Dedifferentiated amniotic fluid mesenchymal stem cell (primary cell): Measurements from ENCODE around the gene CA9.
A peak's percentile ranks its signal among the peaks of the same experiment; 100 is the strongest.

Source experiments
- DNase-seq: peaks from one replicate; pipeline ENCODE4 v3.0.0-alpha.2; 2016; ENCODE audit errors: extremely low spot score

The CA9 gene

DNA sequence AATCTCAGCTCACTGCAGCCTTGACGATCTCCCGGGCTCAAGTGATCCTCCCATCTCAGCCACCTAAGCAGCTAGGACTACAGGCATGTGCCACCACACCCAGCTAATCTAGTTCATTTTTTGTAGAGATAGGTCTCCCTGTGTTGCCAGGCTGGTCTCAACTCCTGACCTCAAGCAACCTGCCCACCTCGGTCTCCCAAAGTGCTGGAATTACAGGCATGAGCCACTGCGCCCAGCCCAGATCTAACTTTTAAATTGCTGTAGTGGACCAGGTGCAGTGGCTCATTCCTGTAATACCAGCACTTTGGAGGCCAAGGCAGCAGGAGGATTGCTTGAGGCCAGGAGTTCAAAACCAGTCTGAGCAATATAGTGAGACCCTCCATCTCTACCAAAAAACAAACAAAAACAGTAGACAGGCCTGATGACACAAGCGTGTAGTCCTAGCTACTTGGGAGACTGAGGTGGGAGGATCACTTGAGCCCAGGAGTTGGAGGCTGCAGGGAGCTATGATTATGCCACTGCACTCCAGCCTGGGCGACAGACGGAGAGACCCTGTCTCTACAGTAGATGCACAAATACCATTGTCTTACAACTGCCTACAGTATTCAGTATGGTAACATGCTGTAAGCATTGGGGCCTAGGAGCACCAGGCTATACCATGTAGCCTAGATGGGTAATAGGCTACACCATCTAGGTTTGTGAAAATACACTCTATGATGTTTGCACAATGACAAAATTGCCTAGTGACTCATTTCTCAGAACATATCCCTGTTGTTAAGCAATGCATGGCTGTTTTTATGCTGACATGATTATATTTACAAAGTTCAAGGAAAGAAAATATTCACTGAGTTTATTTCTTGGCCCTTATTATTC, 21.5 kb upstream of the CA9 start:
- no peak for DNase-seq

DNA sequence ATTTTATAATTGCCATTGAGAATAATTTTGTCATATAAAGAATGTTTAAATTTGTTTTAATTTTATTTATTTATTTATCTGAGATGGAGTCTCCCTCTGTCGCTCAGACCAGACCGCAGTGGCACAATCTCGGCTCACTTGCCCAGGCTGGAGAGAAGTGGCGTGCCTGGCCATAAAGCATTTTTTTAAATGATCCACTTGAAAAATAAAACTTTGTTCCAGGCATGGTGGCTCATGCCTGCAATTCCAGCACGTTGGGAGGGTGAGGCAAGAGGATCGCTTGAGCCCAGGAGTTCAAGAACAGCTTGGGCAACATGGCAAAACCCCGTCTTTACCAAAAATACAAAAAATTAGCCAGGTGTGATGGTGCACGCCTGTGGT, 20.9 kb upstream of the CA9 start:
- DNase-seq: no peak

DNA sequence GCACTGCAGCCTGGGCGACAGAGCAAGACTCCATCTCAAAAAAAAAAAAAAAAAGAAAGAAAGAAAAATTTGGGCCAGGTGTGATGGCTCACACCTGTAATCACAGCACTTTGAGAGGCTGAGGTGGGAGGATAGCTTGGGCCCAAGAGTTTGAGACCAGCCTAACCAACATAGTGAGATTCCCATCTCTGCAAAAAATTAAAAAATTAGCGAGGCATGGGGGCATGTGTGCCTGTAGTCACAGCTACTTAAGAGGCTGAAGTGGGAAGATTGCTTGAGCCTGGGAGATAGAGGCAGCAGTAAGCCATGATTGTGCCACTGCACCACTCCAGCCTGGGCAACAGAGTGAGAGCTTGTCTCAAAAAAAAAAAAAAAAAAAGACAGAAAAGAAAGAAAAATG, 20.1 kb upstream of the CA9 start:
- DNase-seq: no peak

DNA sequence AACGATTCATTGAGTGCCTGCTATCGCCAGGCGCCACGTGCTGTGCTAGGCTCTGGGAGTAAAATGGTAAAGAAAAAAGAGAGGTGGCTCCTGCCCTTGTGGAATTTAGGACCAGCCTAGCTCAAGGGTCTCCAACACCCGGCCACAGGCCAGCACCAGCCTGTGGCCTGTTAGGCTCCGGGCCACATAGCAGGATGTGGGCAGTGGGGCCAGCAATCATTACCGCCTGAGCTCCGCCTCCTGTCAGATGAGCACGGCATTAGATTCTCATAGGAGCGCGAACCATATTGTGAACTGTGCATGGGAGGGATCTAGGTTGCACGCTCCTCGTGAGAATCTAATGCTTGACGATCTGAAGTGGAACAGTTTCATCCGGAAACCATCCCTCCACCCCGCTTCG, 17.4 kb upstream of the CA9 start:
- DNase-seq: no peak

DNA sequence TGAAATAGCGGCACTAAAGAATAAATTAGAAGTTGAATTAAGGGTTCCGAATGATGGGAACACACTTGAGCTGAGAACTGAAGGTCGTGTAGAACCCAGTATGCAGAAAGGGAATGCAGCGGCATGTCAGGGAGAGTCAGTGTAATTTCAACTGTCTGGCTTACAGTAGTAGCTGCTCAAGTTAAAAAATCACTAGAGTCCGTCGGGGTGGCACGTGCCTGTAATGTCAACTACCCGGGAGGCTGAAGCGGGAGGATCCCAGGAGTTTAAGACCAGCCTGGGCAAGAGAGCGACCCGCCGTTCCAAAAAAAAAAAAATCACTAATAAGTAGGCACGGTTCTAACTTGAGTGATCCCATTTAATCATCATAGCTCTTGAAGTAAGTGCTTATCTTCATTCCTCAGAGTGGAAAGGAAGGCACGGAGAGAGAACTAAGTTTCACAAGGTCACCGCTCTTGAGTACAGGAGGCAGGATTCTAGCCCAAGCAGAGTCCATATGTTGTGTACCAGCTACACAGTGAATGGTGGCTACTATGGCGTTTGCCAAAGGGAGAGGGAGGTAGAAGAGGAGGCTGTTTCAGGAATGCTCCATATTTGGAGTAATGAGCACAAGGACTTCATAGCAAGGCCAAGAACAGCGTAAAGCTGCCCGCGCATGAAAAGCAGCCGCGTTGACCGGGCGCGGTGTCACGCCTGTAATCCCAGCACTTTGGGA, 16.7 kb upstream of the CA9 start:
- DNase-seq: no peak

DNA sequence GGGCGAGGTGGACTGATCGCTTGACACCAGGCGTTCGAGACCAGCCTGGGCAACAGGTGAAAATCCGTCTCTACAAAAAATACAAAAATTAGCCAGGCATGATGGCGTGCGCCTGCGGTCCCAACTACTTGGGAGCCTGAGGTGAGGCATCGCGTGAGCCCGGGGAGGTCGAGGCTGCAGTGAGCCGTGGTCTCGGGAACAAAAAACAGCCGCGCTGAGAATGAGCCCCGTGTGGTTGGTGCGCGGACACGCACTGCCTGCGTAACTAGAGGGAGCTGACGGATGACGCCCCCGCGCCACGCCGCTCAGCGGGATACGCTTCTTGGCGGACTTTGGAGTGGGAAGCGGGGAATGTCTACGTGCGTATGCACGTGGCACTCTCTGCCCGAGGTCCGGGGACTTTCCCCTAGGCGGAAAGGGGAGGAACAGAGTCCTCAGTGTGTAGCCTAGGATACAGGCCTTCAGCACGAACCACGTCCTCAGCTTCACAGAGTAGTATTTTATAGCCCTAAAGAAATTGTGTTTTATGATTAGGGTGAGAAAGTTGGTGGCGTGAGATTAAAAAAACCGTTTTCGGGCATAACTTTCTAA, 16.1 kb upstream of the CA9 start, which contains the start of gene RMRP:
RMRP (minus strand) TSS at position 474 of the 591 bp plus-strand sequence.
- DNase-seq: peak; percentile 99

DNA sequence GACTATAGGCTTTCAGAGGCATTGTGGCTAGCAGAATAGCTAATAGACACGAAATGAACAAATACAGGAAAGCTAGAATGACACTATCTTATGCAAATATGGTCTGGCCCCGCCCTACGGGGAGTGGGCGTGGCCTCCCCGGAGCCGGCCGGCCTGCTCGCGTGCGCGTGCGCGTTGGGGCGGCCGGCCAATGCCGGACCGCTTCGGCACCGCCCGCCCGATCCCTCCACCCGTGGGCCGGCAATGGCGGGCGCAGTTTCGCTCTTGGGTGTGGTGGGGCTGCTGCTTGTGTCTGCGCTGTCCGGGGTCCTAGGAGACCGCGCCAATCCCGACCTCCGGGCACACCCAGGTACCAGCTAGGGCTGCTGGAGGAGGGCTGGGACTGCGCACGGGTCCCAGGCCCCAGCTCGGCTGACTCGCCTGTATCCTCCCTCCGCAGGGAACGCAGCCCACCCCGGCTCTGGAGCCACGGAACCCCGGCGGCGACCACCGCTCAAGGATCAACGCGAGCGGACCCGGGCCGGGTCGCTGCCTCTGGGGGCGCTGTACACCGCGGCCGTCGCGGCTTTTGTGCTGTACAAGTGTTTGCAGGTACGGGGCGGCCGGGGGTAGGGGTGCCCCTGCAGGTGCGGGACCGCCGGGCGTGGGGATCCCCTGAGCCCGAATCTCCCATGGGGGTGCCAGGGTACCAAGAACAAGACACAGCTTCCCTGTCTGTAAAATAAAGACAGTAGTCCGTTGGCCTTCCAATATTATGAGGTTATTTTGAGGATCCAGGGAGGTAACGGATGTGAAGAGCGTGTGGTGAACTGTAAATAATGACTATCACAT, 15.4 kb upstream of the CA9 start, which contains the start of gene CCDC107:
CCDC107 (plus strand) TSS at position 156 of the 831 bp plus-strand sequence; CDS start at position 244, 88 bp downstream.
- DNase-seq: peak; percentile 72

DNA sequence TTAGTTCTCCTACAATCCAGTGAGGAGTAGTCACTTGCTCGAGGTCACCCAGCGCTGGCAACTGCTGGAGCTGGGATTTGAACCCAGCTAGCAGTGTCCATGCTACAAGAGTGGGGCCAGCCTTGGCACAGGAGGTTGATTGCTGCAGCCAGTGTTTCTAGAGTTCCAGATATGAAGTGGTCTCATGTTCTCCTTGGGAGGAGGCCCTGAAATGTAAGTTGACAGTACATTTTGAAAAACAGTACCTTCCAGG, 14.8 kb upstream of the CA9 start:
- no peak for DNase-seq

DNA sequence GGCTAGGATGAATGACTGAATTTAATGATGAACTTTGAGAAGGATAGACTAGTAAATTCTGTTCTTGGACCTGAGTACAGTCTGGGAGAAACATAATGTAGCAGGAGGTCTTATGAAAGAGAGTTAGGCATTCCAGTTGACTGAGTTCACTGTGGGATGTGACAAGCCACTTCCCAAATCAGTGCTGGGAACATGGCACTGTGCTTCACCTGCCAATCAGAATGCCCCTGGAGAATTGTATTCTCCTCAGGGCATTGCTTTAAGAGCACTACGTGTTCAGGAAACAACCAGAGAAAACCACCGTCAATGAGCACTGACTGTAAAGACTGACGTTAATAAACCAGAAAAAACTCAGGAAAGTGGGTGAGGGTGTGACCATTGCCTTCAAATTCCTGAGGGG, 14.4 kb upstream of the CA9 start:
- no peak for DNase-seq

DNA sequence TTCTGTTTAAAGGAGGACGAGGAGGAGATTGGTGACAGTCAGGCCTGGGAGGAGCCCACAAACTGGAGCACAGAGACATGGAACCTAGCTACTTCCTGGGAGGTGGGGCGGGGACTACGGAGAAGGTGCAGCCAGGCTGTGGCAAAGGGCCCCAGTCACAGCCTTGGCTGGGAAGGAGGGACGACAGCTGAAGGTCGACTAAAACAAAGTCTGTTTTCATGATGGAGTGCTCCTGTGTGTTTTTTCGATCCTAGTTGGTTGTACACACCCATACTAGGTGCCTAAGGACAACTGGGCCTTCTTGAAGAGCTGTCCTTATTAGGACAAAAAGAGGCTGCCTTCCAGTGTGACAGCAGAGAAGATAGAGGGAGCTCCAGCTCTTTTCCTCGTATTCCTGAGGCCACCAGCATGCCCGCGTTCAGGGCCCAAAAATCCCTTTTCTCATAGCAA, 12.7 kb upstream of the CA9 start:
- peak; percentile 33 for DNase-seq

DNA sequence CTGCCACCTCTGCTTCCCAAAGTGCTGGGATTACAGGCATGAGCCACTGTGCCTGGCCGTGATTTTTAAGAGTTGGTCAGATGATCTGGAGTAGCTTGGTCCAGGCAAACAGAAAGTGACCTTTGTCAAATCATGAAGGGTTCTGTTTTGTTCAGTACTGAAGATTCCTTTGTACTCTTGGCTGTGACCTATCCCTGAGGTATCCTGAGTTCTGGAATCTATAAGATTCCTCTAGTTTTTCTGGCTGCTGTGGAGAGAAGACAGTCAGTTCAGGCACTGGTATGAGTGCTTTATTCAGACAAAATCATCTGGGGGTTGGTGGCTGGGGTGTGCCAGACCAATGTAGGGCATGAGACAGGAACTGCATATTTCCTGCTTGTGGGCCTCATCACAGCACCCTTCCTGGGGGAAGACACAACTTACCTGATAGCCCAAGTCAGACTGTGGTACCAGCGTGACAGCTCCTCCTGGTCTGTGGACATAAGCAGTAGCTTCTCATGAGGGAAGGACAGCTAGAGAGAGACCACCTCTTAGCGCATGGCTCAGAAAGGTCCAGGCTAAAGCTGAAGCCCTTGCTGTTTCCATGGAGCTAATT, 11.9 kb upstream of the CA9 start:
- DNase-seq: no peak

DNA sequence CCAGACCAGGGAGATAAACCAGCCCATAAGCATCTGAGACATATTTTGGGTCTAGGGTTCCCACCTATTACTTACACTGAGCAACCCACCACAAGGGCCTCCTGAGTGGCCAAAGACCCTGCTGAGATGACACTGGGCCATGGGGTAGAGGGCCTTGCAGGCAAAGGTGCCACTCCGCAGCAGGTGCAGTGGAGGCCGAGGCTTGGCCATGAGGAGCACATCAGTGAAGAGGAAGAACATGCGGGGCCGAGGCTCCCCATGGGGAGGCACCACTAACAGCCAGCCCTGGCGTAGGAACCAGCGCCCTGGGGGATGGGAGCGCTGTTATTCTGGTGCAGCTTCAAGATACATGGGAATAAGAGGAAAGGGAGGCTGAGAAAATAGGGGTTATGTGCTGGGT, 11.3 kb upstream of the CA9 start:
- DNase-seq: no peak

DNA sequence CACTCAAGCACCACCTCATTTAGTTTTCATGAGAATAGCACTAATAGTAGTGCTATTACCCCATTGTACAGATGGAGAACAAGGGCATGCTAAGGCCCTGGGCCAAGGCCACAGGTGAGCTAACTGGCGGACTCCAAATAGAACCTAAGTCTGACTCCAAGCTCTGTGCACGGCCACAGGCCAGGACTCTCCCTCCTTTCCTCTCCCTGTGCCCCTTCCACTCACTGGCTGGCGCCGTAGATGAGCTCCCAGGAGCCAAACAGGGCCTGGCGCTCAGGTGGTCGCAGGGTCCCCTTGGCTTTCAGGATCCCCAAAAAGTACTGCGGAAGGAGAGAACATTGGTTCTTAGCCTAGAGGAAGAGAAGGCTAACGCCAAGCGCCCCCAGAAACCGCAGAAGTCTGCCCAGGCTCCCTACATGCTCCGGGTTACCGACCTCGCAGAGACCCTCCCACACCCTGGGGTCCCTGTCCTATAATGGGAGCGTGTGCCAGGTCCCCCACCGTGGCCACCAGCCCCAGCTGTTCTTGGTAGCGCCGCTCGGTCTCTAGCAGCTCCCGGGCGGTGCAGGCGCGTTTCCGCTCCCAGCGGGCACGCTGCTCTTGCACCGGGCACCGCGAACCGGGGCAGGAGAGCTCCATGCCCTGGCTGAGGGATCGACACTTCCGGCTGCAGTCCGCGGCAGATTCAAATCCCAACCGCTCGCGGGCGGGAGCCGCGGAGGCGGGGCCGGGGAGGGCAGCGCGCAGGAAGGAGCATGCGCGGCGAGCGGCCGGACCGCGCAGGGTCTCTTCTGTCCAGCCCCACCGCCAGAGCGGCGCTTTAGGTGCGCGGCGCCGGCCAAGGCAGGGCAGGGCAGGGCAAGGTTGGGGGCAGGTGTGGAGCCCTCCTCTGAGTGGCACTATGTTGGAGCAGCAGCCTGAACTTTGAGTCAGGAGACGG, 8.9 kb upstream of the CA9 start, which contains the start of gene ARHGEF39:
ARHGEF39 (minus strand) TSS at position 665 of the 940 bp plus-strand sequence; CDS start at position 639, 26 bp downstream.
- DNase-seq: peak; percentile 62

DNA sequence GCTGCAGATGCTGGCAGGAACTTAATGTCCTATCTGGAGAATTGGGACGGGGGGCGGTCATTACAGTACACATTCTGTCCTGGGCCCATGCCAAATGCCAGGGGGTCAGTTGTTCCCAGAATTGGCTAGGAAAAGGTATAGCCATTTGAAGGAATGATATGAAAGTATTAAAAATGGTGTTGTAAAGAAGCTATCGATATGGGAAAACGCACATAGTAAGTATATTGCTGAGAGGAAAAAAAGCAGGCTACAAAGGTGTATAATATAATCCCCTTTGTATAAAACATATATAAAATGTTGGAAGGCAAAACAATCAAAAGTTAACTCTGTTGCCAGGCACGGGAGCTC, 8.3 kb upstream of the CA9 start:
- no peak for DNase-seq

DNA sequence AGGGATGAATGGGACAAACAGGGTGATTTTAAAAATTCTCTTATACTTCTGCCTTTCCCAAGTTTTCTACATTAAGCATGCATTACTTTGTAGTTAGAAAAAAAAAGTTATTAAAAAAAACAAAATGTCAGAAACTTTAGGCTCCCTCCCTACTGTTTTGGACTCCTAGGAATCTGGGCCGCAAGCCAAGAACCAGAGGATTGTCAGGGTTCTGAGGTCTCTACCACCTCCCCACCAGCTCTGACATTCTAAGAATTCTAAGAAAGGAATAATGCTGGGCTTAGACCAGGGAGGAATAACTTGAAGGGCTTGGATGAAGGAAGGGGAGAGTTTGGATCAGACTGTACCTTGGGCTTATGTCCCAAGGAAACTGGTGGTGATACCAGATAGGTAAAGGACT, 7.7 kb upstream of the CA9 start:
- DNase-seq: no peak

DNA sequence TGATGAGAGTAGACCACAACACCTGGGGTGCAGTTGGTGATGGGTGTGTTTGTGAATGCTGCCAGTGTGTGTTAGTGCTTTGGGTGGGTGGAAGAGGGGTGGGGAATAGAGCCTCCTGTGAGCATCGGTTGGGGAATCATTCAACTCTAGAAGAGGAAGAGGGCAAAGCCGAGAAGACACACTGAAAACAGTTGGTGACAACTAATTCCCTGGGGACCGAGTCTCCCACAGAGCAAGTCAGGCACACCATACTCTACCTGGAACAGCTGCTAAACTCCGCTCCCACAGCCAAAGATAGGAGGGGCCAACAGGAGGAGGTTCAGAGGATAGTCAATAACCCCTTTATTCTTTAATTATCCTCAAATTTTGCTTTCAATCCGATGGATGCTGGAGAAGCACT, 7.2 kb upstream of the CA9 start:
- no peak for DNase-seq

DNA sequence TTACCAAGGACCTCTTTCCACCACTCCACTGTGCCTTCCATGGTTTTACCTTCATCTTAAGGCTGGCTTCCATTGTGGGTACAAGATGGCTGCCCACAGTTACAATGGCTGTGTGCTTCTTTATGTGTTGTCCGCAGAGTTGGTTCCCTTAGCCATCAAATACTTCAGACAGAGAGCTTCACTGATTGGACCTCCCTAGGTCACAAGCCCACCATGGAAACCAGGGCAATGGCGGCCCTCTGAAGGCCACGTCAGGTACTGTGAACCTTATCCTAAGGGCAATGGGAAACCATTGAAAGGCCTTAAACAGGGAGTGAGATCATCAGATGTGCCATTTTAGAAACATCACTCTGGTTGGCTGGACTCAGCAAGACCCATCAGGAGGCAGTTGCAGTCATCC, 5.8 kb upstream of the CA9 start:
- DNase-seq: no peak

DNA sequence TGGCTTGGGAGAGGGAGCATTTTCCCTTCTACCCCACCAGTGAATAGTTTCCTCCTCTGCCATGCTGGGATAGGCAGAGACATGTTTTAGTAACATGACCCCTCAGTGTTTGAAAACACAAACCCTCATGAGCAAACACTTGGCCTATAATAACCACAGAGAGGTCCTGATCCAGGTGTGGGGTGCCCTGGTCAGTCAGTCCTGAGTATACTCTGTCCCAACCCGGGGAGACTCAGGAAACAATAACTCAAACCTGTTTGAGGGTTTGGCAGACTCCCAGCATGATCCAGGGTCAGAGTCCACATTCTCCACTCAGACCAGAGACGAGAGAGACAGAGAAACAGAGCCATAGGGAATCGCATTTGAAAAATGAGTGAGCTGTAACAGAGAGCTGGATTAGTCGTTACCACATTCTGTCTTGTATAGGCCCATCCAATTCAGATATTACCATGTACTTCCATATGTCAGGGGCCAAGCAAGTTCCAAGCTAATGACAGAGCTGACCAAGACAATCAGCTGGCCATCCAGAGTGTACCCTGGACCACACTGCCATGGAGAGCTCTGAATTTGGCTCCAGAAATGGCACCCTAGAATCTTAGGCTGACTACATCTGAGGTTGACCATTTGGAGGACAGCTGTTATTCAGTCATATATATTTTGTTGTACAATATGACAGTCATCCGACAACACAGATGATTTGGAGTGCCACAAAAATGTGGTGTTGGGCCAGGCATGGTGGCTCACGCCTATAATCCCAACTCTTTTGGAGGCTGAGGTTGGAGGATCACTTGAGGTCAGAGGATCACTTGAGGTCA, 4.2 kb upstream of the CA9 start:
- no peak for DNase-seq

DNA sequence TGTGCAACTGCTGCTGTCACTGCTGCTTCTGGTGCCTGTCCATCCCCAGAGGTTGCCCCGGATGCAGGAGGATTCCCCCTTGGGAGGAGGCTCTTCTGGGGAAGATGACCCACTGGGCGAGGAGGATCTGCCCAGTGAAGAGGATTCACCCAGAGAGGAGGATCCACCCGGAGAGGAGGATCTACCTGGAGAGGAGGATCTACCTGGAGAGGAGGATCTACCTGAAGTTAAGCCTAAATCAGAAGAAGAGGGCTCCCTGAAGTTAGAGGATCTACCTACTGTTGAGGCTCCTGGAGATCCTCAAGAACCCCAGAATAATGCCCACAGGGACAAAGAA, 265 bp downstream of the CA9 start:
- DNase-seq: no peak

DNA sequence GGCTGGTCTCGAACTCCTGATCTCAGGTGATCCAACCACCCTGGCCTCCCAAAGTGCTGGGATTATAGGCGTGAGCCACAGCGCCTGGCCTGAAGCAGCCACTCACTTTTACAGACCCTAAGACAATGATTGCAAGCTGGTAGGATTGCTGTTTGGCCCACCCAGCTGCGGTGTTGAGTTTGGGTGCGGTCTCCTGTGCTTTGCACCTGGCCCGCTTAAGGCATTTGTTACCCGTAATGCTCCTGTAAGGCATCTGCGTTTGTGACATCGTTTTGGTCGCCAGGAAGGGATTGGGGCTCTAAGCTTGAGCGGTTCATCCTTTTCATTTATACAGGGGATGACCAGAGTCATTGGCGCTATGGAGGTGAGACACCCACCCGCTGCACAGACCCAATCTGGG, 1.5 kb downstream of the CA9 start:
- no peak for DNase-seq
